ENCODE data around the gene CHPF. TPM values are rescaled to one million over a fixed set of nuclear protein-coding genes. Genes with fewer than 3 reads are reported as not detected.

Gene CHPF
- total and polyA plus RNA-seq, 4 experiments from 2014 or later = 7.5 to 8.5 (median 7.9) TPM

DNA sequence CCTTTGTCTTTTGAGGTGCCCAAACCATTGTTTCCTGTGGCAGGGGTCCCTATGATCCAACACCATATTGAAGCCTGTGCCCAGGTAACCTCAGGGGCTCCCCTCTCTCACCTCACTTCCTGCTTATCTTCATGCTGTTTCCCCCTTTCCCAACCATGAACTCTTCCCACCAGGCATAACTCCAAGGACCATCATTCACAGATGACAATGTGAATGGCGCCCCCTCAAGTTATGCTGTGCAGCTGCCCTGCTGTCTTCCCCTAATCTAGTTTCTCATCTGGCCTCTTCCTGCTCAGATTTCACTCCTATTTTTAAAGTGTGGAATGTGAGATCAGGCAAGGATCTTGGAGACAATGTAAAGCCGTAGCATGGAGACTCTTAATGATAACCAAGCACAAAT is 43.5 kb downstream of the CHPF start:
- Mint-ChIP-seq H3K27me3 (peaks cover 18 to 19% of the 10 kb centered on the region in 2 donors), H3K9me3 (no peaks in the 10 kb centered on the region), H3K4me1 (peaks cover 22 to 39% (median 31%) of the 10 kb centered on the region in 4 donors), H3K4me3 (peak overlapping the region; percentile 49 to 99 (median 94)), H3K27ac (peak overlapping the region in 4 of 7 donors; percentile 6 to 87 (median 72)), H3K36me3 (peaks cover 25 to 34% of the 10 kb centered on the region in 2 donors)
- no peak for DNase-seq
- no peak overlapping the region for H3K4me3 ChIP-seq (ENCODE audit: low read length in 2 of 2)
- no peaks in the 10 kb centered on the region for H3K9me3 ChIP-seq (ENCODE audit: control insufficient read depth in 1 of 2, low read length in 2 of 2)
- peaks cover 5% of the 10 kb centered on the region for H3K36me3 ChIP-seq (ENCODE audit: insufficient read depth, low read length)
- POLR2A ChIA-PET (ENCODE audit: partially characterized antibody) = no interaction called here
- intact Hi-C loops (cut with micrococcal nuclease) = no loop called here
- peaks cover 37% of the 10 kb centered on the region for H3K4me1 ChIP-seq (ENCODE audit: insufficient read depth, low read length)
- no peak overlapping the region for H3K27ac ChIP-seq (ENCODE audit: low read depth, low read length)
- CTCF ChIA-PET (ENCODE audit: partially characterized antibody) = interaction anchor here (1.0 to 8.2 kb wide), 7 partner anchors 9 to 111 kb away, joined by 3 to 160 read pairs (median 9); partner anchors contain the start of genes CHPF and DNPEP
- H3K27me3 ChIP-seq (ENCODE audit: insufficient read depth, low read length) = peaks cover 24% of the 10 kb centered on the region

- peaks cover 22 to 39% (median 31%) of the 10 kb centered on the region in 4 donors for H3K4me1 Mint-ChIP-seq
- POLR2A ChIA-PET (ENCODE audit: partially characterized antibody) = no interaction called here
- no peak overlapping the region for H3K27ac ChIP-seq (ENCODE audit: low read depth, low read length)
- CTCF ChIA-PET (ENCODE audit: partially characterized antibody) = interaction anchor here (1.0 to 8.2 kb wide), 11 partner anchors 9 to 111 kb away, joined by 3 to 160 read pairs (median 6); partner anchors contain the start of genes CHPF and DNPEP
- H3K4me3 ChIP-seq (ENCODE audit: low read length in 2 of 2) = no peak overlapping the region
- peaks cover 23% of the 10 kb centered on the region in 2 donors for H3K27me3 Mint-ChIP-seq
- H3K27me3 ChIP-seq (ENCODE audit: insufficient read depth, low read length) = peaks cover 30% of the 10 kb centered on the region
- DNase-seq = peak in 1 of 5 donors; percentile 17
- intact Hi-C loops (cut with micrococcal nuclease) = loop anchor here (5.0 kb wide), 1 partner anchor 143 kb away; no protein-coding TSS in a partner anchor
- H3K36me3 Mint-ChIP-seq = peaks cover 19 to 28% of the 10 kb centered on the region in 2 donors
- peaks cover 37% of the 10 kb centered on the region for H3K4me1 ChIP-seq (ENCODE audit: insufficient read depth, low read length)
- no peaks in the 10 kb centered on the region for H3K9me3 ChIP-seq (ENCODE audit: control insufficient read depth in 1 of 2, low read length in 2 of 2)
- peak overlapping the region; percentile 92 to 100 (median 99) for H3K4me3 Mint-ChIP-seq
- peak overlapping the region in 4 of 7 donors; percentile 53 to 92 (median 80) for H3K27ac Mint-ChIP-seq
- no peaks in the 10 kb centered on the region for H3K9me3 Mint-ChIP-seq
- peaks cover under 1% of the 10 kb centered on the region for H3K36me3 ChIP-seq (ENCODE audit: insufficient read depth, low read length)
Observed at GRCh38 chr2:219499555-219499954, 44.1 kb downstream of the CHPF start.

- Histone ChIP-seq H3K36me3 (ENCODE audit: insufficient read depth, low read length) (no peaks in the 10 kb centered on the region), H3K4me3 (ENCODE audit: low read length in 2 of 2) (peak overlapping the region; percentile 62 to 70), H3K4me1 (ENCODE audit: insufficient read depth, low read length) (peaks cover 37% of the 10 kb centered on the region), H3K27ac (ENCODE audit: low read depth, low read length) (peak overlapping the region; percentile 53), H3K27me3 (ENCODE audit: insufficient read depth, low read length) (peaks cover 33% of the 10 kb centered on the region), H3K9me3 (ENCODE audit: control insufficient read depth in 1 of 2, low read length in 2 of 2) (no peaks in the 10 kb centered on the region)
- H3K27ac Mint-ChIP-seq = peak overlapping the region; percentile 60 to 99 (median 94)
- peaks cover 29% of the 10 kb centered on the region in 2 donors for H3K27me3 Mint-ChIP-seq
- no peaks in the 10 kb centered on the region for H3K9me3 Mint-ChIP-seq
- DNase-seq = no peak
- H3K4me1 Mint-ChIP-seq = peaks cover 22 to 39% (median 31%) of the 10 kb centered on the region in 4 donors
- peaks cover 13 to 22% of the 10 kb centered on the region in 2 donors for H3K36me3 Mint-ChIP-seq
- H3K4me3 Mint-ChIP-seq = peak overlapping the region; percentile 92 to 100 (median 99)
- intact Hi-C loops (cut with micrococcal nuclease) = loop anchor here (5.0 kb wide), 1 partner anchor 143 kb away; no protein-coding TSS in a partner anchor
- ChIA-PET POLR2A (ENCODE audit: partially characterized antibody) (interaction anchor here (0.6 to 3.0 kb wide), 7 partner anchors 11 to 839 kb away, joined by 3 to 27 read pairs (median 4); partner anchors contain the start of genes BCS1L, CHPF, DNPEP and STK11IP), CTCF (ENCODE audit: partially characterized antibody) (interaction anchor here (0.7 to 8.2 kb wide), 14 partner anchors 9 to 110 kb away, joined by 3 to 160 read pairs (median 6); partner anchors contain the start of genes CHPF and DNPEP)
Observed at GRCh38 chr2:219499058-219499307, 44.6 kb downstream of the CHPF start.

GRCh38 chr2:219498280-219499057 is 45.1 kb downstream of the CHPF start, which contains the start of gene GMPPA:
GMPPA (plus strand) TSS chr2:219498891; CDS start chr2:219499976, 1,085 bp downstream.
- CTCF ChIA-PET (ENCODE audit: partially characterized antibody) = interaction anchor here (0.6 to 8.2 kb wide), 16 partner anchors 9 to 533 kb away, joined by 3 to 160 read pairs (median 6); partner anchors contain the start of genes DNPEP and STK11IP
- H3K4me1 Mint-ChIP-seq = peaks cover 22 to 39% (median 31%) of the 10 kb centered on the region in 4 donors
- Histone ChIP-seq H3K36me3 (ENCODE audit: insufficient read depth, low read length) (no peaks in the 10 kb centered on the region), H3K4me1 (ENCODE audit: insufficient read depth, low read length) (peaks cover 37% of the 10 kb centered on the region), H3K4me3 (ENCODE audit: low read length in 2 of 2) (peak within 1 kb of the TSS; percentile 62 to 70), H3K9me3 (ENCODE audit: control insufficient read depth in 1 of 2, low read length in 2 of 2) (no peaks in the 10 kb centered on the region), H3K27me3 (ENCODE audit: insufficient read depth, low read length) (peaks cover 33% of the 10 kb centered on the region), H3K27ac (ENCODE audit: low read depth, low read length) (peak within 1 kb of the TSS; percentile 53)
- peaks cover 31 to 34% of the 10 kb centered on the region in 2 donors for H3K27me3 Mint-ChIP-seq
- peak; percentile 91 to 97 (median 92) for DNase-seq
- peak within 1 kb of the TSS; percentile 92 to 100 (median 99) for H3K4me3 Mint-ChIP-seq
- H3K27ac Mint-ChIP-seq = peak within 1 kb of the TSS; percentile 60 to 99 (median 94)
- H3K36me3 Mint-ChIP-seq = peaks cover 8 to 17% of the 10 kb centered on the region in 2 donors
- H3K9me3 Mint-ChIP-seq = no peaks in the 10 kb centered on the region
- POLR2A ChIA-PET (ENCODE audit: partially characterized antibody) = interaction anchor here (0.6 to 3.0 kb wide), 7 partner anchors 11 to 839 kb away, joined by 3 to 27 read pairs (median 4); partner anchors contain the start of genes BCS1L, CHPF, DNPEP and STK11IP
- intact Hi-C loops (cut with micrococcal nuclease) = loop anchor here (1.0 to 5.0 kb wide), 4 partner anchors 45 to 144 kb away; partner anchors contain the start of gene CHPF

DNA sequence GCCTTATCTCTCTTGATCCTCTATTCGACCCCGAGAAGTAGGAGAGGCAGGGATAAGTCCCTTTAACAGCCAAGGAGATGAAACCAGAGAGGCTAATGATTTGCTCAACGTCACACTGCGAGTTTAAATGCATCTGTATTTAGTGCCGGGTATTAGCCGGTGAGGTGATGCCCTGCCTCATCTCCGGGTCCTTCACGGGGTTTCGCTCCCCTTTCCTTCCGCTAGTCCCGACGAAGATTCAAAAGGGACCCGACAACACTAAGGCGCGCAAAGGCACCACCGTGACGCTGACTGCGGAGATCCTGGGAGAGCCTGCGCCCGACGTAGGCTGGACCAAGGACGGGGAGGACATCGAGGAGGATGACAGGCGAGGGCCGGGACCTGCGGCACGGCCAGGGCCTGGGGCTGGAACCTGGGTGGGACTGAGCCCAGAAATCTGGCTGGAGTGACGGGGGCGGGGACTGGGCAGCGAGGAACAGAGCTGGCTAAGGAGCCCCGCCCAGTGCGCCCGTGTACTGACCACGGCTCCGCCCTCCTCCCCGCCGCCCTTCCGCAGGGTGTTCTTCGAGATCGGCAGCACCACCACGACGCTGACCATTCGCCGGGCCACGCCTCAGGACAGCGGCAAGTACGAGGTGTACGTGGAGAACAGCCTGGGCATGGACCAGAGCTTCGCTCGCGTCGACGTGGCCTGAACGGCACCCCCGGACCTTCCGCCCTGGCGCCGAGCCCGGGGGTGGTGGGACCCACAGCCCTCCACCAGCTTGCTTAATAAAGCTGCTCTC is 45.9 kb downstream of the CHPF start:
- peak in 1 of 5 donors; percentile 49 for DNase-seq
- peak overlapping the region; percentile 62 to 70 for H3K4me3 ChIP-seq (ENCODE audit: low read length in 2 of 2)
- H3K36me3 ChIP-seq (ENCODE audit: insufficient read depth, low read length) = no peaks in the 10 kb centered on the region
- peak overlapping the region; percentile 92 to 100 (median 99) for H3K4me3 Mint-ChIP-seq
- POLR2A ChIA-PET (ENCODE audit: partially characterized antibody) = interaction anchor here (1.0 to 3.0 kb wide), 5 partner anchors 32 to 110 kb away, joined by 3 to 27 read pairs (median 15); partner anchors contain the start of genes CHPF, DNPEP, STK11IP and TMEM198
- no peaks in the 10 kb centered on the region for H3K9me3 Mint-ChIP-seq
- H3K36me3 Mint-ChIP-seq = peaks cover 4 to 14% of the 10 kb centered on the region in 2 donors
- peaks cover 33% of the 10 kb centered on the region for H3K27me3 ChIP-seq (ENCODE audit: insufficient read depth, low read length)
- intact Hi-C loops (cut with micrococcal nuclease) = loop anchor here (1.0 to 5.0 kb wide), 4 partner anchors 46 to 145 kb away; partner anchors contain the start of gene CHPF
- H3K9me3 ChIP-seq (ENCODE audit: control insufficient read depth in 1 of 2, low read length in 2 of 2) = no peaks in the 10 kb centered on the region
- peaks cover 36 to 40% of the 10 kb centered on the region in 2 donors for H3K27me3 Mint-ChIP-seq
- peaks cover 22 to 39% (median 31%) of the 10 kb centered on the region in 4 donors for H3K4me1 Mint-ChIP-seq
- H3K4me1 ChIP-seq (ENCODE audit: insufficient read depth, low read length) = peaks cover 37% of the 10 kb centered on the region
- H3K27ac ChIP-seq (ENCODE audit: low read depth, low read length) = peak overlapping the region; percentile 53
- CTCF ChIA-PET (ENCODE audit: partially characterized antibody) = interaction anchor here (0.6 to 8.2 kb wide), 7 partner anchors 12 to 532 kb away, joined by 3 to 160 read pairs (median 7); partner anchors contain the start of gene STK11IP
- H3K27ac Mint-ChIP-seq = peak overlapping the region in 1 of 7 donors; percentile 41

- Mint-ChIP-seq H3K27ac (peak overlapping the region in 1 of 7 donors; percentile 4), H3K4me1 (peaks cover 22 to 39% (median 31%) of the 10 kb centered on the region in 4 donors), H3K9me3 (no peaks in the 10 kb centered on the region), H3K36me3 (peaks cover 0 to 11% of the 10 kb centered on the region in 2 donors), H3K27me3 (peaks cover 38 to 44% of the 10 kb centered on the region in 2 donors), H3K4me3 (peak overlapping the region; percentile 74 to 100 (median 99))
- POLR2A ChIA-PET (ENCODE audit: partially characterized antibody) = interaction anchor here (1.0 to 3.0 kb wide), 5 partner anchors 31 to 108 kb away, joined by 3 to 27 read pairs (median 5); partner anchors contain the start of genes CHPF, STK11IP and TMEM198
- no peak overlapping the region for H3K27ac ChIP-seq (ENCODE audit: low read depth, low read length)
- intact Hi-C loops (cut with micrococcal nuclease) = loop anchor here (5.0 kb wide), 1 partner anchor 145 kb away; no protein-coding TSS in a partner anchor
- H3K36me3 ChIP-seq (ENCODE audit: insufficient read depth, low read length) = no peaks in the 10 kb centered on the region
- no peak for DNase-seq
- peak overlapping the region in 1 of 2 donors; percentile 14 for H3K4me3 ChIP-seq (ENCODE audit: low read length in 2 of 2)
- H3K9me3 ChIP-seq (ENCODE audit: control insufficient read depth in 1 of 2, low read length in 2 of 2) = no peaks in the 10 kb centered on the region
- H3K27me3 ChIP-seq (ENCODE audit: insufficient read depth, low read length) = peaks cover 33% of the 10 kb centered on the region
- CTCF ChIA-PET (ENCODE audit: partially characterized antibody) = interaction anchor here (0.9 to 8.2 kb wide), 7 partner anchors 10 to 108 kb away, joined by 4 to 160 read pairs (median 7); partner anchors contain the start of gene STK11IP
- peaks cover 37% of the 10 kb centered on the region for H3K4me1 ChIP-seq (ENCODE audit: insufficient read depth, low read length)
Observed at GRCh38 chr2:219496825-219497494, 46.6 kb downstream of the CHPF start.

All from CD4-positive, alpha-beta memory T cell (primary cell).